Measurements from ENCODE around the gene OR8B3.

GRCh38 chr11:124429599-124429998 lies 30.8 kb upstream of the OR8B3 start:
- no peak for TF ChIP-seq CTCF (IDR thresholded peaks at IDR 0.05)
- no peak for TF ChIP-seq POLR2A (IDR thresholded peaks at IDR 0.05)
